MM.1S (cell line): Measurements from ENCODE around the gene KRTAP5-3.

Experiments
- EZH2 ChIP-seq: fragments of 300-600 bp; sonication (generic); optimal IDR thresholded peaks from 2 replicates; pipeline ENCODE3; 2017; ENCODE audit warnings: low read depth, mild to moderate bottlenecking, antibody characterized with exemption, low read length, mixed read lengths
- EZH2phosphoT487 ChIP-seq: fragments of 300-600 bp; sonication (generic); IDR thresholded peaks from 2 replicates; pipeline ENCODE4 v1.6.1; 2018; ENCODE audit warnings: antibody characterized with exemption, low read length
- TF ChIP-seq, protein P1 (sequence below): fragments of 300-600 bp; sonication (generic); IDR thresholded peaks from 2 replicates; pipeline ENCODE4 v1.5.1; 2016; ENCODE audit warnings: antibody characterized with exemption, low read length, mixed read lengths

GRCh38 chr11:1600626-1601025 is 7.6 kb downstream of the KRTAP5-3 start:
- TF ChIP-seq, protein P1, sequence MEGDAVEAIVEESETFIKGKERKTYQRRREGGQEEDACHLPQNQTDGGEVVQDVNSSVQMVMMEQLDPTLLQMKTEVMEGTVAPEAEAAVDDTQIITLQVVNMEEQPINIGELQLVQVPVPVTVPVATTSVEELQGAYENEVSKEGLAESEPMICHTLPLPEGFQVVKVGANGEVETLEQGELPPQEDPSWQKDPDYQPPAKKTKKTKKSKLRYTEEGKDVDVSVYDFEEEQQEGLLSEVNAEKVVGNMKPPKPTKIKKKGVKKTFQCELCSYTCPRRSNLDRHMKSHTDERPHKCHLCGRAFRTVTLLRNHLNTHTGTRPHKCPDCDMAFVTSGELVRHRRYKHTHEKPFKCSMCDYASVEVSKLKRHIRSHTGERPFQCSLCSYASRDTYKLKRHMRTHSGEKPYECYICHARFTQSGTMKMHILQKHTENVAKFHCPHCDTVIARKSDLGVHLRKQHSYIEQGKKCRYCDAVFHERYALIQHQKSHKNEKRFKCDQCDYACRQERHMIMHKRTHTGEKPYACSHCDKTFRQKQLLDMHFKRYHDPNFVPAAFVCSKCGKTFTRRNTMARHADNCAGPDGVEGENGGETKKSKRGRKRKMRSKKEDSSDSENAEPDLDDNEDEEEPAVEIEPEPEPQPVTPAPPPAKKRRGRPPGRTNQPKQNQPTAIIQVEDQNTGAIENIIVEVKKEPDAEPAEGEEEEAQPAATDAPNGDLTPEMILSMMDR: no peak
- TF ChIP-seq EZH2 (no peak), EZH2phosphoT487 (no peak)
